HUDEP-2 (cell line): ENCODE data around the gene CDC25C.

Source experiments
- DNase-seq, 76 experiments: peaks; one replicate each; lab custom pipeline; 2025; ENCODE audit not compliant: unreplicated experiment in 76 of 76; lab: John Stamatoyannopoulos, UW

CDC25C gene

GRCh38 chr5:138331449-138332368, at the start of gene CDC25C:
CDC25C (minus strand) TSS chr5:138331804; CDS start chr5:138331180, 624 bp downstream.
- DNase-seq: peak; percentile 23 to 99 (median 96)

DNA sequence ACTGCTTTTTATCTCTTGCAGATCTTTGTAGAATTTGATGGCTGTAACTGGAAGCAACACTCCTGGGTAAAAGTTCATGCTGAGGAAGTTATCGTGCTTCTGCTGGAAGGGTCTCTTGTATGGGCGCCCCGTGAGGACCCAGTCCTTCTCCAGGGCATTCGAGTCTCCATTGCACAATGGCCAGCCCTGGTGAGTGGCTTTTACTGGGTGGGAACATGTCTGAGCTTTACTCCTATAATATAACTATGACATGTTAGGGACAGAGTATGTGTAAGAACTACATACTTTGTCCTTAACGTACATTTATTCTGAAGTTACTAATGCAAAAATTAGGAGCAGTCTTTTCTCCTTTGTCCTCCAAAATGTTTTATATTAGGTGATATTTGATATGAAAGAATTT, 41.0 kb upstream of the CDC25C start:
- no peak for DNase-seq

- no peak for DNase-seq
These were observed 40.6 kb upstream of the CDC25C start for GRCh38 chr5:138372225-138372624.

GRCh38 chr5:138371454-138371853, 39.9 kb upstream of the CDC25C start:
- no peak for DNase-seq

GRCh38 chr5:138370537-138370936, 38.9 kb upstream of the CDC25C start:
- no peak for DNase-seq

GRCh38 chr5:138369706-138370105, 38.1 kb upstream of the CDC25C start:
- no peak for DNase-seq

DNA sequence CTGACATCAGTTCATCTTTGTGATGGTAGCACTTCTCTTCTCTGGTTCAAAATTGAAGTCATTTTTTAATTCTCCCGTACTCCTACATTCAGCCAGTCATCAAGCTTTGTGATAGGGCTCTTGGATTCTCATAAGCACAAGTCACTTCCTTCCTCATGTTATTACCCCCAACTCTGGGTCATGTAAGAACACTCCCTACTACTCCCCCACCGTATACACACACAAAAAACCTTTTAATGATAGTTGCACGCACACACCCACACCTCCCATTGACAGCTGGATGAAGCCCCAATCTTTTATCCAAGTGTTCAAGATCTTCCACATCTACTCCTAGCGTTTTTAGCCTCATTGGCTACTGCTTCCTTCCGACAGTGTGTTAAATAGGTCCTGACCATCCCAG, 37.7 kb upstream of the CDC25C start:
- peak in 3 of 76 experiments; percentile 6 to 22 (median 17) for DNase-seq

DNA sequence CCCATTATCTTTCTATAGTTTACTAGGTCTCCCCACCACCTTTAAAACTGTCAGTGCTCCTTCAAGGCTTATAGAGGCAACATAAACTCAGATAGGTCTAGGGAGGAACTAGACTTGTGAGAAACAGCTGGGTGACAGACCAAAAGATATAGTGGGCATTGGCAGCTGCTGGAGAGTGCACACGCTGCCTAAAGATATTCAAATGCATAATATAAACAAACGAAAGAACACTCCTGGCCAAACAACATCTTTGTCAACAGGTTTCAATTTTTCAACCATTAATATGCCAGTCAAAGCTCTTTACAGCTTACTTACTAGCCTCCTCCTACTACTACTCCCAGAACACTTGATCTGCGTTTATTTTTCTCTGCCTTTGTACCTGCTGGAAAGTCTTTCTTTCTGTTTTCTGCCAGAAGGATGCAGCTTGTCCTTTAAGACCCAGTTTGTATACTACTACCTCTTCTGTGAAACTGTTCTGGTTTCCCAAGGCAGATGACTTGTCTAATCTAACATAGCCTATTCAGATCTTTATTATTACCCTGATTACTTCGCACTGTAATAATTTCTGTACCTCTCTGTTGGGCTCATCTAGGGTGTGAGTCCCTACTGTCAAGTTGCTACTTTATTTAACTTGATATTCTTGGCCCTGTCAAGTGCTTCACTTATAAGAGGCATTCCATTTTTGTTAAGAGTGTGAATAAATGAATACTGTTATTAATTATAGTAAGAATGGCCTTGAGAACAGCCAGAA, 35.2 kb upstream of the CDC25C start:
- DNase-seq: peak in 3 of 76 experiments; percentile 8 to 14 (median 10)

GRCh38 chr5:138364576-138364975, 33.0 kb upstream of the CDC25C start:
- no peak for DNase-seq

DNA sequence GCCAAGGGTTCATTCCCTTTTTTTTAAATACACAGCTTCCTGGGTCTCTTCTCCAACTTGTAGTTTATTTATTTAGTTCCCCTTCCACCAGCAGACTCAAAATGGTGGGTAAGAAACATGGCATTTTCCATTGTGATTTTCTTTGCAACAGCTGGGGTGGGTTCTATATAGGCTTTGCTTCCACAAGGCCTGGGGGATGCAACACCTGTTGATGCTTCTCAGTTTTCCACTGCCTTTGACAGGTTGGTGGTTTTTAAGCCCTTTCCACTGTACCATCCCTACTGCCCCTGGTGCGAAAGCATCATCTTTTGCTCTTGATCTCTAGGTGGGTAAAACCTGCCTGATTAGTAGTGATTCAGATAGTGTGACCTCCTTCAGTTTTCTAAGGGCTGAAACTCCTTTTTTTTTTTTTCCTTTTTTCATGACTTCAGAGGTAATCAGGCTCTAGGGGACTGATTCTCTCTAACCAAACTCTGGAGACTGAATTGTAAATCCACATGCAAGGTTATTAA, 29.4 kb upstream of the CDC25C start:
- no peak for DNase-seq

GRCh38 chr5:138359621-138360020, 28.0 kb upstream of the CDC25C start:
- peak in 5 of 76 experiments; percentile 6 to 48 (median 19) for DNase-seq

DNA sequence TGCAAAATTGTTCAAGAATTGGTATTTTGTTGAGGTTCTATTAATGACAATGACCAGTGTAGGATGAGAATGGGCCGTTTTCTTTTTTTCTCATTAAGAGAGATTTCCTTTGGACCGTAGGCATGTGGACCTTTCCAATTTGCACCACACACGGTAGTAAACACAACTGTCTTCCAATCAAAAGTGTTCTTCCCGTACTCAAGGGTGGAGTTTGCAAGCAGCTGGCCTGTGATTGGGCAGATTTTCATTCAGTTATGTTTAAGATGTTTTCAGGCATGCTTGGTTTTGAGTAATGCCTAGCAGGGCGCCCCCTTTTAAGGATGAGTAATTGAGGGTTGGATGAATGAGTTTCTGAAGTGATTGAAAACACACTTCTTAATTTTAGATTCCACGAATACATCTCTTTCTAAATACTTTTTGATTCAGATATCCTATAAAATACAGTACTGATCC, 23.3 kb upstream of the CDC25C start:
- peak in 66 of 76 experiments; percentile 8 to 77 (median 44) for DNase-seq

DNA sequence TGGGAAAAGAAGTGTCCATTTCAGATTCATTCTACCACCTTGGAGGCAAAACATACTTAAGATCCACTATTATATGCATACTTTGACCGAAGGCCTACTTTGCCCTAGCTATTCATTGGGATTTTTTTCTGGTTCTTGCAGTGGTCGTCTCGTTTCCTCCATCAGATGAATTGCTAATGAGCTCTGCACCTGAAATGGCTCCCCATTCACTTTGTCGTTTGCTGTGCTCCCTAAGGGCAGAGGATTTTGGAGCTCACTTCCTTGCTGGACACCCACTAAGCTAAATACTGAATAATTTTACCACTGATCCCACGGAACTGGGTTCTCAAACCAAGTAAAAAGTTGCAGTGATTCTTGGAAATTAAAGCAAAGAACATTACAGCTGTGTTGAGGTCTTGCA, 22.8 kb upstream of the CDC25C start:
- DNase-seq: no peak

DNA sequence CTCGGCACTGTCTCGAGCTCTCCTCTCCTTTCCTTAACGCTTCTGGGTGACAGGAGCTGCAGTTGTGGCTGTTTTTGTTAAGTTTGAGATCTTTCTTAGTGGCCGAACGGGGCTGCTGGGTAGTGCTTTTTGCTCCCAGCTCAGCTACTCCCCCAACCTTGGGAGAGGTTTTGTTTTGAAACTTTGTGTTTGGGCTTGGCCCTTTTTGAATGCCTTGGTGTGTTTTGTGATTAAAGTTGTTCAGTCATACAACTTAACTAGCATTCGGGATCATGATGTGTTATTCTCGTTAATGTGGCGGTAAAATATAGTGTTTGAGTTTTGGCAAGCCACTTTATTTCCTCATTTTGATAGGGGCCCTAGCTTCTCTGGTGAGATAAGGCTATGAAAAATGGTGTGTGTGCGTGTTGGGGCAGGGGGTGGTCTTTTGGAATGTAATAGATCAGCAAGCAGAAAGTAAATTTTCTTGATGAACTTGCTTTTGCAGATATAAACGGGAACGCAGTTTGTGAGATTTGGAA, 22.0 kb upstream of the CDC25C start:
- peak in 15 of 76 experiments; percentile 5 to 50 (median 34) for DNase-seq

DNA sequence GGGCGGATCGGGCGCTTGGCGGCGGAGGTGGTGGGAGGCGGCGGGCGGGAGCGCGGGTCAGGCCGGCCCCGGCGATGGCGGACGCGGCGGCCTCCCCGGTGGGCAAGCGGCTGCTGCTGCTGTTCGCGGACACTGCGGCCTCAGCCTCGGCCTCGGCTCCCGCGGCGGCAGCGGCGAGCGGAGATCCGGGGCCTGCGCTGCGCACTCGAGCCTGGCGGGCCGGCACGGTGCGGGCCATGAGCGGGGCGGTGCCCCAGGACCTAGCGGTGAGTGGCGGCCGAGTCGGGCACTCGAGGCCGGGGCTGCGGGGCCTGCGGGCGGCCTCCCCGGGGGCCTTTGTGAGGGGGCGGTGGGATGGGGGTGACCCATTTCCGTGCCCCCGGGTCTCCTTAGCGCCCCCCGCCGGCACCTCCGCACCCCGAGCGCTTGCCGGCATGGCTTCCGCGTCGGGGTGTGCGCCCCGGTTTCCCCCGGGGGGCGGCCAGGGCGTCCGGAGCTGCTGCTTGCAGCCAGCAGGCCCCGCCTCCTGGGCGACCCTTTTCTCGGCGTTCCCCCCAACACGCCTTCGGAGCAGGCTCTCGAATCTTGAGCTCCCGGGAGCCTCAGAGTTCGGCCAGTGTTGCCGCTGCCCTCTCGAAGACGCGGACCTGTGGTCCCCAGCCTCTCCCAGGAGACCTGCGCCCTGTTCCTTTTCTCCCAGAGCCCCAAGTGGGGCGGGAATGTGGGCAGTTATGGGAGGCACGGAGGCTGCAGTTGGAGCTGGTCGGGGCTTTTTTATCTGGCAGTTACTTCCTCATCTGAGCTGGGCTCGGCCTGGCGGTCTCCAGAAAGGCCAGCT, 21.3 kb upstream of the CDC25C start:
- DNase-seq: peak in 47 of 76 experiments; percentile 7 to 84 (median 46)

DNA sequence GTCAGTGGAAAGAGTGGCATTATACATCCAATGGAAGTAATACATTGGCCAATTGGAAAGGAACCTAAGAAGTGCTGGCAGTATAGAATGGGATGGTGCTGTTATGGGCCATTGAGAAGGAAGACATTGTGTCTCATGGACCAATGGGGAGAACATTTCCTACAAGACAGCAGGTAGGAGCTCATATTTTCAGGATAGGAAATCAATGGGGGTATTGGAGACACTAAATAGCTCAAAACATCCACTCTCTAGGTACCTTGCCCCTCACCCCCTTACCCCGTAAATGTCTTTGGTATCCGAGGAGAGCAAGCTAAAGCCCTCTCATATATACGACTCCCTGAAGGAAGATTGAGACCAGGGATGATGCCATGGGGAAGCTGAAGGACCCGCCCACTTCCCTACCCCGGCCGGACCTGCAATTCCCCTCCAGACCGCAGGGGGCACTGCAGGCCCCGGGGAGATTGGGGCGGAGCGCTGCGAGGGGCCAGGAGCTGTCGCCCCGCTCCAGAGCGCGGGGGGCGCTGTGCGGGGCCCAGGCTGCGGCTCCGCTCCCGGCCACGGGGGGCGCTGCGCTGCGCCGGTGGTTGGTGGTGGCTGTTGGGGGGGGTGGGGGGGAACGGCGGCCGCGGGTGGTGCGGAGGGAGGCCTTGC, 20.6 kb upstream of the CDC25C start, which contains the start of gene KDM3B:
Gene KDM3B (plus strand): TSS at position 615 of the 651 bp plus-strand sequence. CDS start 111 bp downstream, outside the sequence.
- DNase-seq: peak in 74 of 76 experiments; percentile 12 to 96 (median 86)

- DNase-seq: no peak
These were observed 19.9 kb upstream of the CDC25C start for GRCh38 chr5:138351517-138351916.

- no peak for DNase-seq
These were observed 19.5 kb upstream of the CDC25C start for GRCh38 chr5:138351056-138351455.

DNA sequence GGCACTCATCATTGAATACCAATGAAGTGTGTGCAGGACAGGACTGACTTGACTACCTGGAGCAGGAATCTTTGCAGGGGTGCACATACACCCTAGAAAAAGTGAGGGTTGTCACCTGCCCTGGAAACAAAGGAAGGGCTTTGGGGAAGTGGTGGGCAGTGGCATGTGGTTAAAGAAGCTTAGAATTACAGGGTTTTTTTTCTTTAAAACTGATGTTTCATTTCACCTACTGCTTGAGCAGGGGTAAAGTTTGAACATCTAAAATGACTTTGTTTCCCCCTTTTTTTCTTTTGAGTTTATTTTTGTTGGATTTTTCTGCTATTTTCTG, 18.9 kb upstream of the CDC25C start:
- no peak for DNase-seq
